HG02884 (cell line): ENCODE measurements around the gene FXR1.
"Not testable (repeated sequence)": the region's sequence is repeated elsewhere in the genome, so short reads cannot be mapped to it uniquely, and the experiment has no call there.

Experiments used
- ATAC-seq: cut with Tn5 transposase; IDR thresholded peaks from one replicate; pipeline ENCODE4 v1.9.1; 2021; ENCODE audit warnings: mild to moderate bottlenecking, moderate library complexity; ENCODE audit not compliant: unreplicated experiment

The FXR1 gene

GRCh38 chr3:181003469-181003868, 91.0 kb downstream of the FXR1 start:
- ATAC-seq, result not testable (repeated sequence)

- no peak for ATAC-seq
These were observed 94.1 kb downstream of the FXR1 start for GRCh38 chr3:181006541-181006940.

DNA sequence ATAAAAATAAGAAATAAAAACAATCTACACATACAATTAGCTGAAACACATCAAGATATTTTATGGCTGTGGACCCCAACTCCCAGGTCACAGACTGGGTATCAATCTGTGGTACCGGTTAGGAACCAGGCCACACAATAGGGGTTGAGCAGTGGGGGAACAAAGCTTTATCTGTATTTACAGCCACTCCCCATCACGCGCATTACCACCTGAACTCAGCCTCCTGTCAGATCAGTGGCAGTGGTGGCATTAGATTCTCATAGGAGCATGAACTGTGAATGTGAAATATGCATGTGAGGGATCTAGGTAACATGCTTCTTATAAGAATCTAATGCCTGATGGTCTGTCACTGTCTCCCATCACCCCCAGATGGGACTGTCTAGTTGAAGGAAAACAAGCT, 94.8 kb downstream of the FXR1 start:
- ATAC-seq, result no peak

GRCh38 chr3:181008796-181009195, 96.3 kb downstream of the FXR1 start:
- ATAC-seq, result no peak

GRCh38 chr3:181009225-181009624, 96.8 kb downstream of the FXR1 start:
- ATAC-seq, result no peak

GRCh38 chr3:181017690-181018089, 105.2 kb downstream of the FXR1 start:
- no peak for ATAC-seq

DNA sequence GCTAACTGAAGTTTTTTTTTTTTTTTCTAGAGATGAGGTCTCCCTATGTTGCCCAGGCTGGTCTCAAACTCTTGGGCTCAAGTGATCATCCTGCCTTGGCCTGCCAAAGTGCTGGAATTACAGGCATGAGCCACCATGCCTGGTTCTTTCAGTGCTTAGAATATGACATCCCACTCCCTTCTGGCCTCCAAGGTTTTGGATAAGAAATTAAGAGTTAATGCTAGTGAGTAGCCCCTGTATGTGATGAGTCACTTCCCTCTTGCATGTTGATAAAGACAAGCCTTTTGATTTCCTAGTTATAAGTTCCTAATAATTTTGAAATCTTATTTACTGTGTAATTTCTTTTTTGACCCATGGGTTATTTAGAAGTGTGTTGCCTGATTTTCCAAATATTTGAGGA, 112.7 kb downstream of the FXR1 start:
- no peak for ATAC-seq

DNA sequence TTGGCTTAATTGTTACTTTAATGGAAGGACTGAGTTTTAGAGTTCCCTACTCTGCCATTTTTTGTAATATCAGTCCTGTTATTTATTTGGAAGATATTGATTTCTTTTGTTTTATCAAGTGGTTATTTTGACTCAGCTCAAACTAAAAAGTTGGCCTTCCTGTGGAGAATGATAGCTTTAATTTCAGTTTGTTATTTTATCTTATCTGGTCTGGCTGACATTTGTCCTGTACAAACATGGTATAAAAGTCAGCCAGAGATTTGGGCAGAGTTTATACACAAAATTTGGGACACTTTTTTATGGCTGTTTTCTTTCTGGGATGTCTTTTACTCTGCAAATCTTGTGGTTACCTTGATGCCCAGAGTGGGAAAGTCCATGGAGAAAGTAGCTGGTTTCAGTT, 118.5 kb downstream of the FXR1 start:
- no peak for ATAC-seq
